GM12865 (cell line): ENCODE measurements around the gene ZC3H18.

Source experiments
- DNase-seq: peaks from one replicate; pipeline ENCODE4 v3.0.0; 2010; ENCODE audit warnings: low read depth
- H3K4me3 ChIP-seq: 2 replicates; pipeline ENCODE4 v1.5.1; 2011; ENCODE audit warnings: mild to moderate bottlenecking, low read depth, low read length, control low read depth
- CTCF ChIP-seq: IDR thresholded peaks from 2 replicates; pipeline ENCODE4 v1.5.1; 2011; ENCODE audit warnings: low read length, control low read depth, low read depth, inconsistent platforms; ENCODE audit not compliant: insufficient read depth; ENCODE audit errors: missing control alignments

ZC3H18 gene

DNA sequence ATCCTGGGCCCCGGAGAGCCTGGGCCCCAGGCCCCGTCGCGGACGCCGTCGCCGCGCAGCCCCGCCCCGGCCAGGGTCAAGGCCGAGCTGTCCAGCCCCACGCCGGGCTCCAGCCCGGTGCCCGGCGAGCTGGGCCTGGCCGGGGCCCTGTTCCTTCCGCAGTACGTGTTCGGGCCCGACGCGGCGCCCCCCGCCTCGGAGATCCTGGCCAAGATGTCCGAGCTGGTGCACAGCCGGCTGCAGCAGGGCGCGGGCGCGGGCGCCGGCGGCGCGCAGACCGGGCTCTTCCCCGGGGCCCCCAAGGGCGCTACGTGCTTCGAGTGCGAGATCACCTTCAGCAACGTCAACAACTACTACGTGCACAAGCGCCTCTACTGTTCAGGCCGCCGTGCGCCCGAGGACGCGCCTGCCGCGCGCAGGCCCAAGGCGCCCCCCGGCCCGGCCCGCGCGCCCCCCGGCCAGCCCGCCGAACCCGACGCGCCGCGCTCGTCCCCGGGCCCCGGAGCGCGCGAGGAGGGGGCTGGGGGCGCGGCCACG, 36.8 kb upstream of the ZC3H18 start:
- H3K4me3 ChIP-seq: no peak overlapping the region; the same call in 1 of the 2 replicates
- no peak for TF ChIP-seq CTCF
- DNase-seq: no peak

- peak; percentile 88 for DNase-seq
- peak; percentile 3 for TF ChIP-seq CTCF
- H3K4me3 ChIP-seq: peak overlapping the region; percentile 48
Observed at GRCh38 chr16:88533932-88534637, 36.1 kb upstream of the ZC3H18 start.

- H3K4me3 ChIP-seq: peak overlapping the region; percentile 53
- DNase-seq: peak; percentile 79
- TF ChIP-seq CTCF: peak; percentile 11
Observed at GRCh38 chr16:88534638-88535190, 35.5 kb upstream of the ZC3H18 start.

- no peak for TF ChIP-seq CTCF
- peak overlapping the region; percentile 53 for H3K4me3 ChIP-seq
- DNase-seq: no peak
Observed at GRCh38 chr16:88535191-88535856, 34.9 kb upstream of the ZC3H18 start.

- TF ChIP-seq CTCF: no peak
- no peak for DNase-seq
- H3K4me3 ChIP-seq: no peak overlapping the region
Observed at GRCh38 chr16:88535857-88536222, 34.4 kb upstream of the ZC3H18 start.

DNA sequence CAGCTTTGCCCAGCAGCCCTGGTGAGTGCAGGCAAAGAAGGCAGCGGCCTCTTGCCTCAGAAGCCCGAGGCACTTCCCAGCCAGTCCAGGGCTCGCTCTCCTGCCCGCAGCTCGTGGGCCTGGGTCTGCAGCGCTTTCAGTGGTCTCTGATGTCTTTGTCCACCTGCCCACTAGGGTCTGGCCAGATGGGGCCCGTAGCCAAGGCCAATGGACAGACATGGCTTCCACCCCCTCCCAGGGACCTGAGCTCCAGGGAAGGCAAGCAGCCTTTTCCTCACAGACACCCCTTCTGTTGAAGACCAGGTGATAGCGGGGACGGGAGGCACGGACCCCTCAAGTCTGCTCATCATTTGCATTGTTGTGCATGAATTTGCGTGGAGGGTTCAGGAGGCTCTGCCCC, 33.7 kb upstream of the ZC3H18 start:
- no peak overlapping the region for H3K4me3 ChIP-seq
- no peak for DNase-seq
- TF ChIP-seq CTCF: no peak
